ENCODE measurements around the gene FRMD7.
"Not testable (repeated sequence)": the region's sequence is repeated elsewhere in the genome, so short reads cannot be mapped to it uniquely, and the experiment has no call there.

The FRMD7 gene

GRCh38 chrX:132059973-132060540 lies 67.8 kb downstream of the FRMD7 start:
- no peak for DNase-seq (ENCODE audit: low read depth)
- no peak overlapping the region for H3K4me3 ChIP-seq (ENCODE audit: low read depth, low read length)
- no peak for TF ChIP-seq MYC (IDR thresholded peaks at IDR 0.05; ENCODE audit: low read depth, low read length)
- TF ChIP-seq MAX (IDR thresholded peaks at IDR 0.05; ENCODE audit: low read depth, low read length) = no peak
- no peak for TF ChIP-seq POLR2A (IDR thresholded peaks at IDR 0.05; ENCODE audit: extremely low read depth, insufficient read length)
- no peak for TF ChIP-seq CTCF (IDR thresholded peaks at IDR 0.05; ENCODE audit: low read depth, low read length)

GRCh38 chrX:132058975-132059374 lies 68.8 kb downstream of the FRMD7 start:
- no peak overlapping the region for H3K4me3 ChIP-seq (ENCODE audit: low read depth, low read length)
- TF ChIP-seq MYC (IDR thresholded peaks at IDR 0.05; ENCODE audit: low read depth, low read length) (no peak), CTCF (IDR thresholded peaks at IDR 0.05; ENCODE audit: low read depth, low read length) (no peak), MAX (IDR thresholded peaks at IDR 0.05; ENCODE audit: low read depth, low read length) (no peak), POLR2A (IDR thresholded peaks at IDR 0.05; ENCODE audit: extremely low read depth, insufficient read length) (no peak)
- no peak for DNase-seq (ENCODE audit: low read depth)

GRCh38 chrX:132058050-132058449 lies 69.8 kb downstream of the FRMD7 start:
- TF ChIP-seq MYC (IDR thresholded peaks at IDR 0.05; ENCODE audit: low read depth, low read length) (no peak), MAX (IDR thresholded peaks at IDR 0.05; ENCODE audit: low read depth, low read length) (no peak), POLR2A (IDR thresholded peaks at IDR 0.05; ENCODE audit: extremely low read depth, insufficient read length) (no peak), CTCF (IDR thresholded peaks at IDR 0.05; ENCODE audit: low read depth, low read length) (no peak)
- no peak overlapping the region for H3K4me3 ChIP-seq (ENCODE audit: low read depth, low read length)
- no peak for DNase-seq (ENCODE audit: low read depth)

- not testable (repeated sequence) for H3K4me3 ChIP-seq (ENCODE audit: low read depth, low read length); DNase-seq (ENCODE audit: low read depth)
Observed at GRCh38 chrX:132051778-132052177, 76.0 kb downstream of the FRMD7 start.

- TF ChIP-seq MYC (IDR thresholded peaks at IDR 0.05; ENCODE audit: low read depth, low read length) (no peak), MAX (IDR thresholded peaks at IDR 0.05; ENCODE audit: low read depth, low read length) (no peak), CTCF (IDR thresholded peaks at IDR 0.05; ENCODE audit: low read depth, low read length) (no peak), POLR2A (IDR thresholded peaks at IDR 0.05; ENCODE audit: extremely low read depth, insufficient read length) (no peak)
Observed at GRCh38 chrX:132046533-132046932, 81.3 kb downstream of the FRMD7 start.

GRCh38 chrX:132045456-132045855 lies 82.4 kb downstream of the FRMD7 start:
- TF ChIP-seq CTCF (IDR thresholded peaks at IDR 0.05; ENCODE audit: low read depth, low read length) (no peak), MAX (IDR thresholded peaks at IDR 0.05; ENCODE audit: low read depth, low read length) (no peak), POLR2A (IDR thresholded peaks at IDR 0.05; ENCODE audit: extremely low read depth, insufficient read length) (no peak), MYC (IDR thresholded peaks at IDR 0.05; ENCODE audit: low read depth, low read length) (no peak)
- DNase-seq (ENCODE audit: low read depth) = no peak
- no peak overlapping the region for H3K4me3 ChIP-seq (ENCODE audit: low read depth, low read length)

More at GRCh38 chrX:132046533-132046932, 81.3 kb downstream of the FRMD7 start:
- DNase-seq (ENCODE audit: low read depth) = no peak
- H3K4me3 ChIP-seq (ENCODE audit: low read depth, low read length) = no peak overlapping the region
